Stomach (tissue), 4 donors: ENCODE results near the gene GALM.

Source experiments
- CTCF ChIP-seq, 7 experiments: fragments of 450-650 bp in 4 of 7; fragments of 200-600 bp in 3 of 7; sonication (generic) in 3 of 7; IDR thresholded peaks; one replicate each; pipeline ENCODE4 v1.5.1; 2016 to 2019; ENCODE audit warnings: antibody characterized with exemption in 7 of 7, control low read depth in 2 of 7, mild to moderate bottlenecking in 1 of 7
- EP300 ChIP-seq: sonication (generic); formaldehyde crosslinking; IDR thresholded peaks from one replicate; pipeline ENCODE4 v1.6.1; 2017; ENCODE audit warnings: antibody characterized with exemption
- POLR2A ChIP-seq, 4 donors: fragments of 450-650 bp; IDR thresholded peaks; one replicate each; pipeline ENCODE4 v1.6.1; 2016; ENCODE audit warnings: antibody characterized with exemption in 4 of 4, control low read depth in 2 of 4, mild to moderate bottlenecking in 1 of 4, moderate library complexity in 1 of 4
- POLR2AphosphoS5 ChIP-seq, 3 donors: sonication (generic); formaldehyde crosslinking; IDR thresholded peaks; one replicate each; pipeline ENCODE4 v1.6.1; 2016; ENCODE audit warnings: antibody characterized with exemption in 3 of 3

- TF ChIP-seq CTCF (IDR thresholded peaks at IDR 0.05): no peak
- no peak for TF ChIP-seq POLR2A (IDR thresholded peaks at IDR 0.05)
- no peak for TF ChIP-seq POLR2AphosphoS5 (IDR thresholded peaks at IDR 0.05)
- no peak for TF ChIP-seq EP300
These were observed 32.0 kb upstream of the GALM start for GRCh38 chr2:38633895-38634294.
